NCI-H345 (cell line): ENCODE results near the gene TP53I3.
"Not testable (repeated sequence)": the region's sequence is repeated elsewhere in the genome, so short reads cannot be mapped to it uniquely, and the experiment has no call there.

Source experiments
- DNase-seq: peaks from one replicate; lab custom pipeline; 2025; lab: John Stamatoyannopoulos, UW

The TP53I3 gene

DNA sequence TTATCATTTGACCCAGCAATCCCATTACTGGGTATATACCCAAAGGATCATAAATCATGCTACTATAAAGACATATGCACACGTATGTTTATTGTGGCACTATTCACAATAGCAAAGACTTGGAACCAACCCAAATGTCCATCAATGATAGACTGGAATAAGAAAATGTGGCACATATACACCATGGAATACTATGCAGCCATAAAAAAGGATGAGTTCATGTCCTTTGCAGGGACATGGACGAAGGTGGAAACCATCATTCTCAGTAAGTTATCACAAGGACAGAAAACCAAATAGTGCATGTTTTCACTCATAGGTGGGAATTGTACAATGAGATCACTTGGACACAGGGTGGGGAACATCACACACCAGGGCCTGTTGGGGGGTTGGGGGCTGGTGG, 16.1 kb upstream of the TP53I3 start:
- not testable (repeated sequence) for DNase-seq

DNA sequence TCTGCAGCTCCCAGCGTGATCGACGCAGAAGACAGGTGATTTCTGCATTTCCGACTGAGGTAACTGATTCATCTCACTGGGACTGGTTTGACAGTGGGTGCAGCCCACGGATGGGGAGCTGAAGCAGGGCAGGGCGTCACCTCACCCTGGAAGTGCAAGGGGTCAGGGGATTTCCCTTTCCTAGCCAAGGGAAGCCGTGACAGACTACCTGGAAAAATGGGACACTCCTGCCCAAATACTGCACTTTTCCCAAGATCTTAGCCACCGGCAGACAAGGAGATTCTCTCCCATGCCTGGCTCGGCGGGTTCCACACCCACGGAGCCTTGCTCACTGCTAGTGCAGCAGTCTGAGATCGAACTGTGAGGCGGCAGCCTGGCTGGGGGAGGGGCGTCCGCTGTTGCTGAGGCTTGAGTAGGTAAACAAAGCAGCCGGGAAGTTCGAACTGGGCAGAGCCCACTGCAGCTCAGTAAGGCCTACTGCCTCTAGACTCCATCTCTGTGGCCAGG, 10.6 kb upstream of the TP53I3 start:
- not testable (repeated sequence) for DNase-seq

DNA sequence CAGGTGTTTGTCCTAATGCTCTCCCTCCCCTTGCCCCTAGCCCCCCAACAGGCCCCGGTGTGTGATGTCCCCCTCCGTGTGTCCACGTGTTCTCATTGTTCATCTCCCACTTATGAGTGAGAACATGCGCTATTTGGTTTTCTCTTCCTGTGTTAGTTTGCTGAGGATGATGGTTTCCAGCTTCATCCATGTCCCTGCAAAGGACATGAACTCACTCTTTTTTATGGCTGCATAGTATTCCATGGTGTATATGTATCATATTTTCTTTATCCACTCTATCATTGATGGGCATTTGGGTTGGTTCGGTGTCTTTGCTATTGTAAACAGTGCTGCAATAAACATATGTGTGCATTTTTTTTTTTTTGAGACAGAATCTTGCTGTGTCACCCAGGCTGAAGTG, 8.6 kb upstream of the TP53I3 start:
- not testable (repeated sequence) for DNase-seq

DNA sequence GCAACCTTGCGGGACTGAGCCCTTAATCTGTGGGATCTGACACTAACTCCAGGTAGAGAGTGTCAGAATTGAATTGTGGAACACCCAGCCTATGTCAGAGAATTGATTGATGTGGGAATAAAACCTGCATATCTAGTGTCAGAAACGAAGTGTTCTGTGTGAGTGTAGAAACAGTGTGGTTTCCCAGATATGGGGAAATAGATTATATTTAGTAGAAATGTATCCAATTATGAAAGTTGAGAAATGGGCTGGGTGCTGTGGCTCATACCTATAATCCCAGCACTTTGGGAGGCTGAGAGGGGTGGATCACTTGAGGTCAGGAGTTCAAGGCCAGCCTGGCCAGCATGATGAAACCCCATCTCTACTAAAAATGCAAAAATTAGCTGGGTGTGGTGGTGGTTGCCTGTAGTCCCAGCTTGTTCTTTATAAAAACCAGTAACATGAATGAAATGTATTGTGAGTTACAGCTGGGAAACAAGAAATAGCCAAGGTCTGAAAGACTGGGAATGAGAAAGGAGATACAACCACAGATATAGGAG, 4.3 kb upstream of the TP53I3 start:
- DNase-seq, result no peak

DNA sequence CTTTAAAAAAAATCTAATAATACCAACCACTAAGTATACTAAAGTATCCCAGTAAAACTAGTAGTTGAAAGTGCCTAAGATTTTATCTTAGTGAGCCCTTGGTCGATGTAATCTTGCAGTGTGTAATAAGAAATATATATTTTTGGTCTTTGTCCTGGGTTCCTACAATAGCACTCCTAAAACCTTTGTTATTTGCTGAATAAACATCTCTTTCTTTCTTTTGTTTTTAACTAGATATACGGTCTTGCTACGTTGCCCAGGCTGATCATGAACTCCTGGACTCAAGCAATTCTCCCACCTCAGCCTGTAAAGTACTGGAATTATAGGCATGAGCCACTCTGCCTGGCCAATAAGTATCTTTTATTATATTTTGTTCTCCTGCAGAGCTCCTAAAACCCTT, 2.4 kb upstream of the TP53I3 start:
- no peak for DNase-seq

DNA sequence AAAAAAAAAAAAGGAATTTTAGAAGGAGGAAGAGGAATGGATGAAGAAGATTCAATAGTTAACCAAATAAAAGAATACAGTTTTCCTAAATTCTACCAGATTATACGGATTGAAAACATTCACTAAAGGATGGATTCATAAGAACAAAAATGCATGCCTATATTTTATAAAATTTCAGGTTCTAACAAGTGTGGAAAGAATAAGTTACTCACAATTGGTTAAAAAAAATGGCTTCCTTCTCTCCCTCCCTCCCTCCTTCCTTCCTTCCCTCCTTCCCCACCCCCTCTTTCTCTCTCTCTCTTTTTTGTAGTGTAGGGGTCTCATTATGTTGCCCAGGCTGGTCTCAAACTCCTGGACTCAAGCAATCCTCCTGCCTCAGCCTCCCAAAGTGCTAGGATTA, 1.6 kb upstream of the TP53I3 start:
- no peak for DNase-seq

DNA sequence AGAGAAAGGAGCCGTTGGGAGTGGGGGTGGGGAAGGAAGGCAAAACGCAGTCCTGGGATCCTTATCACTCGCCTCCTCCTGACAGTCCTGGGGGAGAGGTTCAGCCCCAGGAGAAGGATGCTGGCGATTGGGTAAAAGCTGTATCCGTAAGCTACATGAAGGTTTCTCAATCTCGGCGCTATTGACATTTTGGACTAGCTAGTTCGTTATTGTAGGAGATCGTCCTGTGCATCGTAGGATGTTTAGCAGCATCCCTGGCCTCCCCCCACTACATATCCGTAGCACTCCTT, 511 bp upstream of the TP53I3 start:
- DNase-seq, result no peak

DNA sequence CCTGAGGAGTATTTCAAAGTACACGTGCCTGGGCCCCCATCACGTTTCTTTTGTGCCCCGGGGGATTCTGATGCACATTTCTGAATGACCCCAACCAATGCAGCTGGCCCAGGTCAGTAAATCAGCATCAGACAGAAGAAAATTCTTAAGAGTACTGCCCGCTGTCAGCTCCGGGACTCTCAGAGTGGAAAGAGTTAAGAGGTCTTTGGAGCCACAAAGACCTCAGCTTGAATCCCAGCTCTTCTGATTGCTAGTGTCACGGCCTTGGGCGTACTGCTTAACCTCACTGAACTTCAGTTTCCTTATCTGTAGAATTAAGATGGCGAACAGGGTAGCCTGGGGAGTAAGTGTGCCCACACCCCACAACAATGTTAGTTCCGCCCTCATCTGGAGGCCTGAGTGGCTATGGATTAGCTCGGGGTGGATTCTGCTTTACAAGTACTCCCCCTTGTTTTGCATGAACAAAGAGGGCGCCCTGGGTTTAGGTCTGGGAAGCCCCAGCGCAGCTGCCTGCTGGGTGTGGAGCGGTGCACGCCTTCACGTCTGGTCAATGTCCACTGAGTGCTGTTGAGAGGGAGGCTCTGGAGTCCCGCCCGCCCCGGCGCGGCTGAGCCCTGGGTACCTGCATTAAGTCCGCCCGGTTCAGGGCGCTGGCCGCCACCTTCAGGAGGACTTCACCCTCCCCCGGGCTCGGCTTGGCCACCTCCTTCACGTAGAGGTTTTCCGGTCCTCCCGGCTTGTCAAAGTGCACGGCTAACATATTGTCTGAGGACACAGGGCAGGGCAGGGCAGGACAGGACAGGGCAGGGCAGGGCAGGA, 858 bp downstream of the TP53I3 start:
- peak; percentile 79 for DNase-seq

DNA sequence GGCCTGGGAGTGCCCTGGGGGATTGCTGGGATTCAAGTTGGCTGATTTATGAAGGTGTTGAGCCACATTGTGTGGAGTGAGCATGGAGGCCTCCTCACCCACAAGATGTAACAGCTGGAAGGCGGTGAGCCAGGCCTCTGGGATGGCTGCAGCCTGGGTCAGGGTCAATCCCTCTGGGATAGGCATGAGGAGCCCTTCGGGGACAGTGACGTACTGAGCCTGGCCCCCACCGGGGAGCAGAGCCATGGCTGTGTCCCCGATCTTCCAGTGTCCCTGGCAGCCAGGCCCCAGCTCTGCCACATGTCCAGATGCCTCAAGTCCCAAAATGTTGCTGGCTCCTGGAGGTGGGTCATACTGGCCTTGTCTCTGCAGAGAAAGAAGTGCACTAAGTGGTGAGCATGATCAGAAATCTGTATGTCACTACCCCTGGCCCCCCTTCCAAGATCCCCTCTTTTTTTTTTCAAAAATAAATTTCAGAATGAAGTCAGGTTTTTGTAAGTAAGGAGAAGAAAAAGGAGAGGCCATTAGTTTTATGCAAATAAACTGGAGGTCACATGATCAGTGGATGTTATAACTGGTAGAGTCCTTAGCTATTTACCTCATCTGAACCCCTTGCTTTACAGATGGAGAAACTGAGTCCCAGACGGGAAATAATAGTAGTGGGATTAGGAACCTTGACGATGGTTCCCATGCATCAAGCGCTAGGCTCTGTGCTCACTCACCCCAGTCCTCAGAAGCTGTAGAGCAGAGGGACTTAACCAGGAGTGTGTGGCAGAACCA, 1.7 kb downstream of the TP53I3 start:
- DNase-seq, result no peak

DNA sequence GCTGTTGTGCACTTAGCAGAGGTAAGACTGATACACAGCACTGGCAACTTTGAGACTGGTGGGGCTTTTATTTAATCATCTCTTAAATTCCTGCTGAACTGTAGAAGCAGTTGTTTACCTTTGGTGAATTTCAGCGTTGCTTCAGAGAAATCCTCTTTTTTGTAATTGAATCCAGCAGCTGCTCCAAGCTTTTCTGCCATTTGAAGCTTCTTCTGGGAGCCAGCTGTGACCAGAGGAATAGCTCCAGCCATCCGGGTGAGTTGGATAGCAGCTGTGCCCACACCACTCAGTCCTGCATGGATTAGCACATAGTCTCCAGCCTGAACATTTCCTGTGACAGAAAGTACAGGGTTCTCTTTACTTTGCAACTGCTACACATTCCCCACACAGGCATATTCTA, 3.9 kb downstream of the TP53I3 start:
- DNase-seq, result peak; percentile 21

DNA sequence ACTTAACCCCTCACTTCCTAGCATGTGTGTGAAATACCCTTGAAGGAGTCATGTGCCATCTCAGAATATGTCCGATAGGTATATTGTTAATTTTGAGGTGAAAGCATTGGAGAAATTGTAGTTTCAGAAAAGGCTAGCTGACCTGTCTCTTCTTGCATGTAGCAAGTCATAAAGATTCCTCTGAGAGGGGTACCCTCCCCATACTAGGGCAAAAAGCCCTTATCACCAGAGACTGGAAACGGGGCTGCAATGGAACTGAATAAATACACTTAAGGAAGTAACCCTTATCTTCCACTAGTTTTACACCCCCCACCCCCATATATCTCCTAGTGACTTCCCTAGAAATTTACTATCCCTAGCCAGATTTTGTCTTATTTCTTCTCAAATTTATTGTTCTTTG, 6.8 kb downstream of the TP53I3 start:
- DNase-seq, result no peak

DNA sequence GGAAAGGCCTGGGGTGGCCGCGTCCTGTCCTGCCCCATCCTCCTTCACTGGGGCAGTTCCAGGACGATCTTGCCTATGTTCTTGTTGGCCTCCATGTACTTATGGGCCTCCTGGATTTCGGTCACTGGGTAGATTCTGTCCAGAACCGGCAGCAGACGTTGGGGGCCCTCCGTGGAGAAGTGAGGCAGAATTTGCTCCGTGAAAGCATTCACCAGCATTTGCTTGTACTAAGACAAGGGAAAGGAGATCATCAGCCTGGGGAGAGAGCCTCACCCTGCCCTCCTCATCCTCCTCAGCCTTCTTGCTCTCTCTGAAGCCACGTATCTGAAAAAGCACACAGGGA, 7.1 kb downstream of the TP53I3 start:
- no peak for DNase-seq

DNA sequence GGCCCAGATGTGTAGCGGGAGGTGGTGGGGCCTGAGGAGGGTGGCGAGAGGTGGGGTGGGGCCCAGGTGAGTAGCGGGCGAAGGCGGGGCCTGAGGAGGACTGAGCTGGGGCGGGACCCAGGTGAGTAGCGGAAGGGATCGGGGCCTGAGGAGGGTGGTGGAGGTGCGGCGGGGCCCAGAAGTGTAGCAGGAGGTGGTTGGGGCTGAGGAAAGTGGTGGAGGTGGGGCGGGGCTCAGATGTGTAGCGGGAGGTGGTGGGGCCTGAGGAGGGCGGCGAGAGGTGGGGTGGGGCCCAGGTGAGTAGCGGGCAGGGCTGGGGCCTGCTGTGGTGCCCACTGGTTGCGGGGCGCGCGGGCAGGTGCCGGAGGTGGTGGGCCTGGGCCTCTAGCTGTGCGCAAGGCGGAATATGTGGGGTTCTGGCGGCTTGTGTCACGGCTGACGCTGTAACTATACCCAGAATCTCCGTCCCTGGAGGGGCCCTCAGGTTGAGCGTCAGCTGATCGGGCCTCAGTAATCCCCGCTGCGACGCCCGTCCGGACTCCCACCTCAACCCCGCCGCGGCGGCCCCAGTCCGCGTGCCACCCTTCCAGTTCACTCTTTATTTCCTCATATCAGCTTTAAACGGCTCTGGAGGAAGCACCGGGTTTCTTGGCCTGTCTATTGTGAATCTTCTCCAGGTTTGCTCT, 7.6 kb downstream of the TP53I3 start:
- DNase-seq, result peak; percentile 53

DNA sequence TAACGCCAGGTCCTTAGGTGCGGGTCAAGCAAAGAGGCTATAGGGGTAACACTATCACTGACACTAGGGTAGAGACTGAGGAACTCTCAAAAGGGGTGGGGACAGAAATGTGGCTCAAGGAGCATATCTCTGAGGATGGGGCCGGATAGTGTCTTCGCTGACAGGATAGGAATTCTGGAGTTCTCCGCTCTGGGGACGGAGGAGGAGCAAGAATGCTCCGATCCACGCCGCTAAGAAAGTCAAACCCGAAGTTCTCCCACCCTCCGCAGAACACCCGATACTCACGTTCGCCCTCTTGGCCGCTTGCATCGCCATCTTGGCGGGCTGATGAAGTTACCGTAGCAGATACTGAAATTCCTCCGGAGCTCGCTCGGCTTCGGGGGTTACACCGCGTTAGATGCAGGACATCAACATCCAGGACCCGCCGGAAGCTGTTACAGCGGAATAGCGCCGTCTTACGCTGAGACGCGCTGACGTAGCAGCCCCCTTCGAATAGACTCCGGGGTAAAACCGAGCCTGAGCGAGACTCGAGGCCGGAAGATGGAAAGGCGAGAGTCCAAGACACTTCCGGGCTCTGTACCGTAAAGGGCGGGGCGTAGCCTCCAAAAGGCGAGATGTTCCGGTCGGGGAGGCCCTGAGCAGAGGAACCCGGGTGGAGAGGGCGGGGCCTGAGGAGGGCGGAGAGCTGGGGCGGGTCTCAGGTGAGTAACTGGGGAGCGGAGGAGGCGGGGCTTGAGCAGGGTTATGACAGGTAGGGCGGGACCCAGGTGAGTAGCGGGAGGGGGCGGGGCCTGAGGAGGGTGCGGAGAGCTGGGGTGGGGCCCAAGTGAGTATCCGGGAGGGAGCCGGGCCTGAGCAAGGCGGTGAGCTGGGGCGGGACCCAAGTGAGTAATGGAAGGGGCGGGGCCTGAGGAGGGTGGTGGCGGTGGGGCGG, 8.5 kb downstream of the TP53I3 start, which contains the start of gene SF3B6:
TSS of gene SF3B6 (minus strand) at position 412 of the 934 bp plus-strand sequence. CDS start at position 315, 97 bp downstream.
- peak; percentile 100 for DNase-seq

DNA sequence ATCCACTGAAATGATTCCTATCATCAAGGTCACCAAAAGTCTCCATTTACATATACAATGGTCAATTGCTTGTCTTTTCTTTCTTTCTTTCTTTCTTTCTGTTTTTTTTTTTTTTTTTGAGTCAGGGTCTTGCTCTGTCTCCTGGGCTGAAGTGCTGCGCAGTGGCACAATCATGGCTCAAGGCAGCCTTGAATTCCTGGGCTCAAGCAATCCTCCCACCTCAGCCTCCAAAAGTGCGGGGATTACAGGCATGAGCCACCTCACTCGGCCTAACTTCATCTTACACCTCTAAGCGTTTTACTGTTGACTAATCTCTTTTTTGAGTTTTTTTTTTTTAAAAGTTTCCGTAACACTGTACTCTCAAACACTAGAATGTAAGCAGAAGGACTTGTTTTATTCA, 9.4 kb downstream of the TP53I3 start:
- no peak for DNase-seq

DNA sequence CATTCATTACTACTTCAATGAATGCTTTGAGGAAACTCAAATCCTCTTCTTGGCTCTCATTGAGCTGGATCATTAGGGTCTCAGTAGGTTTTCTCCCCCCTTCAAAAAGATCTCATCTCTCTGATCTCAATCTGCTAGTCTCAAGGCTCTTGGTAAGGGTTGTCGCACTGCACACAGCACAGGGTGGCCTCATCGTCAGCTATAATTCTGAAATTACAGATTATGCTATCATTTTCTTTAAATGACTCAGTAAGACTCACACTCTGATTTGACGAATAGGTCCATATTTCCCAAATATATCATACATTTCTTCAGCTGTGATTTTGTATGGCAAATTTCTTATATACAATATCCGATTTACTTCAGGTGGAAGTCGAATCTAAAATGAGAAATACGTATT, 10.8 kb downstream of the TP53I3 start:
- DNase-seq, result no peak

DNA sequence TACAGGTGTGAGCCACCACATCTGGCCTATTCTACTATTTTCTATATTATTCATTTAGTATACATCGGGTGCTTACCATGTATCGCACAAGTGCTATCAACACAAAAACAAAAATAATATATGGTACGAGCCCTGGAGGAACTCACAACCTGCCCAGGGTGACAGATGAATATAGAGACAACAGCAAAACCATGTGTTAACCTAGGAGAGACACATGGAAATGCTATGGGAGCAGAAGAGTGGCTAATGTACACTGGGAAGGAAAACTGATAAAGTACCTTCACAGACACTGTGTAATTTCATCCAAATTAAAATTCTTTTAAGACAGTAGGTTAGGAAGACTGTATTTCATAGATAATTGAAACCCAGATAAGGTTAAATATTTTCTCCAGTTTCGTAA, 12.4 kb downstream of the TP53I3 start:
- DNase-seq, result no peak

DNA sequence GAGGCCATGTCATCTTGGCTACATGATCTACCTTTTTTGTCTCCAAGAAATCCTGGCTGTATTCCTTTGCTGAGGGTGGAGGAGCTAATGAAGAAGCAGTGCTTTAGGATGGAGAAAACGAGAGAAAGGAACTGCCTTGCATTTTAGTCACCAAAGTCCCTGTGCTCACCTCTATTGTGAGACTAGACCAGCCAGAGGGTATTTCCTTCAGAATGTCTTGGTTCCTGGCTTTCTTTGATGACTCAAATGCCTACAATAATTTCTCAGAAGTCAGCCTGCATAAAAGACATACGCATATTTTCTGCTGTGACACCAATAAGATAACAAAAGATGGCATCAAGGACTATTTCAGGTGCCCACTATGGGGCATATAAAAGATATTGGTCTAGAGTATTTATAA, 19.3 kb downstream of the TP53I3 start:
- DNase-seq, result no peak

DNA sequence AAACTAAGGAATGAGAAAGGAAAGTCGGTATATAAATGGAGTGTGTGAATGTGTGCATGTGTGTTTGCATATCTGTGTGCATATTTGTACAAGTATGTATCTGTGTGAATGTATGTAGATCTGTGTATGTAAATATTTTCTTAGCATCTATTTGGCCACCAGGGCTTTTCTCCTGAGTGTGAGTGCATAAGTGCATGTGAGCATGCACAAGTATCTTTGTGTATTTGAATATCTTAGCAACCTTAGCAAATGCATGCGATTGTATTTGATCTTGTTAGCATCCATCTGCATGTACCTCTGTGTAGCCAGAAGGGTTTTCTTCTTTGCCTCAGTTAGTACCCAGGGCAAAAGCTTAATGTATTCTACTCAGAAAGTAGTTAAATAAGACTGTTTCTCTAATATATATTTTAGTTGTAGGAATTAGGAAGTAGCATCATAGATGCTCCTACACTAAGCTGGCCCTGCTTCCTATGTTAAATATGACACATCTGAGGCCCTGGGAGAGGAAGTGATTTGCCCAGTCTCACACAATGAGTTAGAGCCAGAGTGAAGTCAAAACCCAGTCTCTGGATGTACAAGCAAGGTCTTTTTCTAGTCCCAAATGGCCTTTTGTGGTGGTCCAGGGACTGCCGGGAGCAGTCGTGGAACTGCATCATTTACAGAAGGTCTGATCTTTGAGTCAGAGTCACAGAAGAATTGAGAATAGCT, 25.9 kb downstream of the TP53I3 start:
- no peak for DNase-seq

DNA sequence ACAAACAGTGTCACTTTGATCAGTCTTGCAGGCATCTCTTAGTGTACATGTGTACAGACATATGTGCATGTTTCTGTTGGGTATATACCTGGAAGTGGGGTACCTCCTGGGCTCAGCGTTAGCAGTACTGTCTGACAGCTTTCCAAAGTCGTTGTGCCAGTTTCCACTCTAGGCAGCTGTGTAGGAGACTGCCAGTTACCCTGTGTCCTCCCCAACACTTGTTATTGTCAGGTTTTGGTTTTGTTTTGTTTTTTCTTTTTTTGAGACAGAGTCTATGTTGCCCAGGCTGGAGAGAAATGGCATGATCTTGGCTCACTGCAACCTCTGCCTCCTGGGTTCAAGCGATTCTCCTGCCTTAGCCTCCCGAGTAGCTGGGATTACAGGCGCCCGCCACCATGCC, 28.9 kb downstream of the TP53I3 start:
- DNase-seq, result no peak
